GM12801 (cell line): ENCODE results near the gene NELFB.

Source experiments
- CTCF ChIP-seq: IDR thresholded peaks from one replicate; pipeline ENCODE4 v1.5.1; 2011; ENCODE audit warnings: control low read depth; ENCODE audit not compliant: insufficient read length; ENCODE audit errors: extremely low read depth

Gene NELFB

GRCh38 chr9:137275588-137276472 is 20.7 kb downstream of the NELFB start:
- TF ChIP-seq CTCF = no peak

- TF ChIP-seq CTCF = no peak
Observed at GRCh38 chr9:137276473-137277328, 21.6 kb downstream of the NELFB start.

GRCh38 chr9:137277329-137278041 is 22.4 kb downstream of the NELFB start, which contains the start of gene TOR4A:
TOR4A (plus strand) TSS chr9:137277726; CDS start chr9:137278690, 964 bp downstream.
- no peak for TF ChIP-seq CTCF

GRCh38 chr9:137278061-137278701 is 23.1 kb downstream of the NELFB start:
- TF ChIP-seq CTCF = no peak

GRCh38 chr9:137278721-137279711 is 23.9 kb downstream of the NELFB start:
- TF ChIP-seq CTCF = no peak

- no peak for TF ChIP-seq CTCF
Observed at GRCh38 chr9:137279741-137280473, 24.8 kb downstream of the NELFB start.
